Adrenal gland (tissue), 5 donors: ENCODE measurements around the gene SP6.

Experiments
- POLR2A ChIP-seq, 2 donors: fragments of 450-650 bp; IDR thresholded peaks; one replicate each; pipeline ENCODE4 v1.6.1; 2017; ENCODE audit warnings: antibody characterized with exemption in 2 of 2, mild to moderate bottlenecking in 2 of 2, moderate library complexity in 1 of 2
- TF ChIP-seq, protein P1 (sequence below), 6 experiments: fragments of 450-650 bp in 4 of 6; fragments of 200-600 bp in 2 of 6; sonication (generic) in 1 of 6; IDR thresholded peaks; 1 replicate in 5 of 6; 2 replicates in 1 of 6; pipeline versions ENCODE4 v1.5.1 to v1.8.0; 2016 to 2021; ENCODE audit warnings: antibody characterized with exemption in 6 of 6, mild to moderate bottlenecking in 2 of 6, moderate library complexity in 1 of 6
- donor health status: DM: no; HTN: no; CAD: no.

GRCh38 chr17:47839071-47839470 lies 11.9 kb downstream of the SP6 start:
- TF ChIP-seq, protein P1, sequence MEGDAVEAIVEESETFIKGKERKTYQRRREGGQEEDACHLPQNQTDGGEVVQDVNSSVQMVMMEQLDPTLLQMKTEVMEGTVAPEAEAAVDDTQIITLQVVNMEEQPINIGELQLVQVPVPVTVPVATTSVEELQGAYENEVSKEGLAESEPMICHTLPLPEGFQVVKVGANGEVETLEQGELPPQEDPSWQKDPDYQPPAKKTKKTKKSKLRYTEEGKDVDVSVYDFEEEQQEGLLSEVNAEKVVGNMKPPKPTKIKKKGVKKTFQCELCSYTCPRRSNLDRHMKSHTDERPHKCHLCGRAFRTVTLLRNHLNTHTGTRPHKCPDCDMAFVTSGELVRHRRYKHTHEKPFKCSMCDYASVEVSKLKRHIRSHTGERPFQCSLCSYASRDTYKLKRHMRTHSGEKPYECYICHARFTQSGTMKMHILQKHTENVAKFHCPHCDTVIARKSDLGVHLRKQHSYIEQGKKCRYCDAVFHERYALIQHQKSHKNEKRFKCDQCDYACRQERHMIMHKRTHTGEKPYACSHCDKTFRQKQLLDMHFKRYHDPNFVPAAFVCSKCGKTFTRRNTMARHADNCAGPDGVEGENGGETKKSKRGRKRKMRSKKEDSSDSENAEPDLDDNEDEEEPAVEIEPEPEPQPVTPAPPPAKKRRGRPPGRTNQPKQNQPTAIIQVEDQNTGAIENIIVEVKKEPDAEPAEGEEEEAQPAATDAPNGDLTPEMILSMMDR (IDR thresholded peaks at IDR 0.05) = no peak
- TF ChIP-seq POLR2A (IDR thresholded peaks at IDR 0.05) = no peak
